Renal cortex interstitium (tissue), 11 donors: ENCODE data around the gene MT1H. TPM values are rescaled to one million over a fixed set of nuclear protein-coding genes. Genes with fewer than 3 reads are reported as not detected.

Experiments
- DNase-seq, 11 donors: peaks; one replicate each; pipeline ENCODE4 v3.0.0-alpha.2; 2013; ENCODE audit warnings: low read depth in 9 of 11, low spot score in 4 of 11; ENCODE audit errors: extremely low read depth in 1 of 11
- polyA plus RNA-seq, 3 donors: library from polyadenylated mRNA; unstranded; fragments of 120-200 nt; gene quantifications; one replicate each; pipeline ENCODE4 v1.2.1, GENCODE V29; 2013; ENCODE audit not compliant: insufficient read length in 3 of 3

MT1H gene
- polyA plus RNA-seq, 3 donors = 4.5 to 25.2 (median 12.1) TPM

DNA sequence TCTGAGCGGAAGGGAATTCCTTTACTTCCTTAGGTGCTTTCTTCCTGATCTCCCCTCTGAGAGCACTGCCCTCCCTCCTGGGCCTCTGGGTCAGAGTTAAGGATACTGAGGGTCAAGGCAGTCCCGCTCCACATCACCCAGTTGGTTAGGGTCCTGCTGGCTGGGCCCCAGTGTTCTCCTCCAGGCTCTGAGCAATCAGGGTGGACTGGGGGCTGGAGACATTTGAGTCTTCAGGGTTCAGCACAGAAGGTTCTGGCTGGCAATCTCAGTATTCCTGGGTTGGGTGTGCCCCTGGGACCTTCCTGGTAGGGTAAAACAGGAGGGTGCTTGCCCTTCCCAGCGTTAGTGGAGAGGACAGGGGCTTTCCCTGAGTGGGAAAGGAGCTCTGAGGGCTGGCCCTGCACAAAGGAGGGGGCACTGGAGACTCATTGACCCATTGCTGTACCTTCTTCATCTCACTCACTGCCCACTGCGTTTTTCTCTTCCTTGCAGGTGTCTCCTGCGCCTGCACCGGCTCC is 36.7 kb upstream of the MT1H start:
- no peak for DNase-seq

DNA sequence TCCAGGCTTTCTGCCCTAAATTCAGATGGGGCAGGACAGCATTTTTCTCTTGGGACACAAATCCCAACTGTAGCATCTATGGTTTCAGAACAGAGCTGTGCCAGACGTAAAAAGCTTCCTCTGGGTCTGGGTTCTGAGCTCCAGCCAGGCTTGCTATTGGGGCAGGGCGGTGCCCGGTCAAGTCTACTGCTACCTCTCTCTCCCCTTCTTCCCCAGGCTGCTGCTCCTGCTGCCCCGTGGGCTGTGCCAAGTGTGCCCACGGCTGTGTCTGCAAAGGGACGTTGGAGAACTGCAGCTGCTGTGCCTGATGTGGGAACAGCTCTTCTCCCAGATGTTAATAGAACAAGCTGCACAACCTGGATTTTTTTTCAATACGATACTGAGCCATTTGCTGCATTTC is 36.1 kb upstream of the MT1H start:
- no peak for DNase-seq

DNA sequence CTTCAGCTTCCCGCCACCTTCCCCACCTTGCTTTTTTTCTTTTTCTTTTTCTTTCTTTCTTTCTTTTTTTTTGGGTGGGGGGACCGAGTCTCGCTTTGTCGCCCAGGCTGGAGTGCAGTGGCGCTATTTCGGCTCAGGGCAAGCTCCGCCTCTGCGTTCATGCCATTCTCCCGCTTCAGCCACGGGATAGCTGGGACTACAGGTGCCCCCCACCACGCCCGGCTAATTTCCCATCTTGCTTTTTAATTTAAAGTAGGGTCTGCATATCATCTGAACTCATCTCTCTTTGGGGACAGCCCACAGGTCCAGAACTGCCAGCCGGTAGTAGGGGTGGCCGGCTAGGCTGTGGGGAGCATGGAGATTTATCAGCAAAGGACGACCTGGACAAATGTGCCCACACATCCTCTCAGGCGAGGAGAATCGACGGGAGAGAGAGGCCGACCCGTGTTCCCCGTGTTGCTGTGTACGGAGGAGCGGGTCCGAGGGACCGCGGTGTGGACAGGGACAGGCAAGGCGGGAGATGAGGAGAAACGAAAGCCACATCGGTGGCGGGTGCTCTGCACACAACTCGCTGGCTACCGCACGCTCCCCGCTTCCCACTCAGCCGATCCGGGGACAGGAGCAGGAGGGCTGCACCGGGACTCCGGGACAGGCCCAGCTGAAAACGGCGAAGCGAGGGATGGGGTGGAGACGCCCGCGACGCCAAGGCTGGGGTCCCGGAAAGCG is 34.7 kb upstream of the MT1H start:
- no peak for DNase-seq

DNA sequence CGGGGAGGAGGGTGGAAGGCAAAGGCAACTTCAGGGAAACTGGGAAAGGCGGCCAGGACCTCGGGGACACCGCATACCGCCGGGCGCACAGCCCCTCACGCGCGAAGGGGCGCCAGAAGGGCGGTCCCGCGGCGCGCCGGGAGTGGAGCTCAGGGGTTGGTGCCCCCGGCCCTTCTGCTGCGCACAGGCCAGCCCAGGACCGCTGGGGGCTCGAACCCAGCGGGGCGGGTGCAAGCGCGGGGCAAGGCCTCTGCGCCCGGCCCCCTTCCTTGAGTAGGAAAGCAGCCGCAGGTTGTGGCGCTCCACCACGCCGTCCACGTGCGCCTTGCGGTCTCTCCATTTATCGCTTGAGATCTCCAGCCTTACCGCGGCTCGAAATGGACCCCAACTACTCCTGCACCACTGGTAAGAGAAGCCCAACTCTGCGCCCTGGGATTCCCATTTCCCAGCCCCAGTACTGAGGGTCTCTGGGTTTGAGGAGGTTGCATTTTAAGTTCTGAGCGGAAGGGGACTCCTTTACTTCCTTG is 34.1 kb upstream of the MT1H start:
- no peak for DNase-seq

DNA sequence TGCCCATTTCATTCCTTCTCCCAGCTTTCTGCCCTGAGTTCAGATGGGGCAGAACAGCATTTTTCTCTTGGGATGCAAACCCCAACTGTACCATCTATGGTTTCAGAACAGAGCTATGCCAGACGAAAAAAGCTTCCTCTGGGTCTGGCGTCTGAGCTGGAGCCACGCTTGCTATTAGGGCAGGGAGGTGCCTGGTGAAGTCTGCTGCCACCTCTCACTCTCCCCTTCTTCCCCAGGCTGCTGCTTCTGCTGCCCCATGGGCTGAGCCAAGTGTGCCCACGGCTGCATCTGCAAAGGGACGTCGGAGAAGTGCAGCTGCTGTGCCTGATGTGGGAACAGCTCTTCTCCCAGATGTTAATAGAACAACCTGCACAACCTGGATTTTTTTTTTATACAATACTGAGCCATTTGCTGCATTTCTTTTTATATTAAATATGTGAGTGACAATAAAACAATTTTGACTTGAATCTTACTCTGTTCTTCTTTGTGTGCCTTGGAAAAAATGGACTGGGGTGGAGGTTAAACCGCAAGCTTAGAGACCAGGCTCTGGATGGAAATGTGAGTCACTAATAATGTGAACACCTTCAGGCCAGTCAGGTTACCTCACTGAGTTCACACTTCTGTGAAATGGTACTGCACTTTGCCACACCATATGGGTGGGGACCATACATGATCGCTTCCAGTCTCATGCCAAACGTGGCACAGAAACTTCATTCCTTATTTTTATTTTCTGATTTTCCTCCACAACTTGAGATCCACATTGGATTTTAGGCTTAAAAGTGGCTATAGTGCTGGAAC is 32.8 kb upstream of the MT1H start:
- no peak for DNase-seq

DNA sequence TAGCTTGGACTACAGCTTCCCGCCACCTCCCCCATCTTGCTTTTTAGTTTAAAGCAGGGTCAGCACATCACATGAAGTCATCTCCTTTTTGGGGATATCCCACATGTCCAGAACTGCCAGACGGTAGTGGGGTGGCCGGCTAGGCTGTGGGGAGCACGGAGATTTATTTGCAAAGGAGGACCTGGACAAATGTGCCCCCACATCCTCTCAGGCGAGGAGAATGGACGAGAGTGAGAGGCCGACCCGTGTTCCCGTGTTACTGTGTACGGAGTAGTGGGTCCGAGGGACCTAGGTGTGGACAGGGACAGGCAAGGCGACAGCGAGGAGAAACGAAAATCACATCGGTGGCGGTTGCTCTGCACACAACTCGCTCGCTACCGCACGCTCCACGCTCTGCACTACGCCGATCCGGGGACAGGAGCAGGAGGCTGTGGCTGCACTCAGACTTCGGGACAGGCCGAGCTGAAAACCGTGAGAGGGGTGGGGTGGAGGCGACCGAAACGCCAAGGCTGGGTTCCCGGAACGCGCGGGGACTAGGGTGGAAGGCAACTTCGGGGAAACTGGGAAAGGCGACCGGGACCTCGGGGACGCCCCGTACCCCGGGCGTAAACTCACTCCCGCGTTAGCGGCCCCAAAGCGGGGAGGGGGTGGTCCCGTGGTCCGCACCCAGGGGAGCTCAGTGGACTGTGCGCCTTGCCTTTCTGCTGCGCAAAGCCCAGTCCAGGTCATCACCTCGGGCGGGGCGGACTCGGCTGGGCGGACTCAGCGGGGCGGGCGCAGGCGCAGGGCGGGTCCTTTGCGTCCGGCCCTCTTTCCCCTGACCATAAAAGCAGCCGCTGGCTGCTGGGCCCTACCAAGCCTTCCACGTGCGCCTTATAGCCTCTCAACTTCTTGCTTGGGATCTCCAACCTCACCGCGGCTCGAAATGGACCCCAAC is 31.5 kb upstream of the MT1H start, which contains the start of gene MT1A:
MT1A (plus strand) TSS at position 853 of the 937 bp plus-strand sequence; CDS start at position 926, 73 bp downstream.
- no peak for DNase-seq

DNA sequence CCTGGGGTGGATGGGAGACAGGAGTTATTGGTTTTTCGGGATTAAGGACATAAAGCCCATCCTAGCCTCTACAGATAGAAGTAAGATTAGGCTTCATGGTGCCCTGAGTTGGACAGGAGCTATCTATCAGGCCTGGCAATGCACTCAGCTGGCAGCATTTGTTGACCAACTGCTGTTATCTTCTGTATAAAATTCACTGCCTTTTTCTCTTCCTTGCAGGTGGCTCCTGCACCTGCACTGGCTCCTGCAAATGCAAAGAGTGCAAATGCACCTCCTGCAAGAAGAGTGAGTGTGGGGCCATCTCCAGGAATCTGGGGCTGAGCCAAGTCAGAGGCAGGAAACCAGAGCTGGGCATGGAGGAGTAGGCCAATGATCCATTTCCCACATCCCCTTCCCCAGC is 30.6 kb upstream of the MT1H start:
- no peak for DNase-seq

DNA sequence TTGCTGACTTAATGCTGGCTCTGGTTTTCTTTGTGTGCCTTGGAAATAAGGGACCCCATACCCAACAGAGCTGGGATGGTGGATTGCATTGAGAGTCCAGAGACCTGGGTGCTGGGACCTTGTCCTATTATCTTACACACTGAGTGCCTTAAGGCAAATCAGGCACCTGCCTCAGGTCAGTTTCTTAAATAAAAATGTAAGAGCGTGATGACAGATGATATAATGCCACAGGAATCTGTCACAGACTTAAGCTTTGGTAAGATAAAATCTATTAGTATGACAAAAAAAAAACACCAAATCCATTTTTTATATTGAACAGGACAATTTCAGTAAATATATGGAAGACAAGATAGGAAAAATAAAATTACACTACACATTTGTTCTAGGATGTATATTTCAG is 29.5 kb upstream of the MT1H start:
- no peak for DNase-seq

DNA sequence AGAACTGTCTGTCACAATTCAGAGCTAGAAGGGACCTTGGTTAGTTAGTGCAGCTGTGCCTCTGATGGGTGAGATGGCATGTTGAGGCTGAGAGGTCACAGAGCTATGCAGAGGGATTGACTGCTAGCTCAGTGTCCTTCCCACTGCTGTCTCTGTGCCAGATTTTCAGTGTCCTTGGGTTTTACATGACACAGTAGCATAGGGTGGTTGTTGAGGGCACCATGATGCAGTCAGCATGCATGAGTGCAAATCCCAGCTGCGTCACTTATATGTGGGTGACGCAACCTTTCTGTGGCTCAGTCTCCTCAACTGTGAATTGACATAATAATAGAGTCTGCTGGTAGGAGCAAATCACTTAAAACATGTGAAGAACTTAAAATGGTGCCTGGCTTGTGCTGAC is 28.4 kb upstream of the MT1H start:
- no peak for DNase-seq

DNA sequence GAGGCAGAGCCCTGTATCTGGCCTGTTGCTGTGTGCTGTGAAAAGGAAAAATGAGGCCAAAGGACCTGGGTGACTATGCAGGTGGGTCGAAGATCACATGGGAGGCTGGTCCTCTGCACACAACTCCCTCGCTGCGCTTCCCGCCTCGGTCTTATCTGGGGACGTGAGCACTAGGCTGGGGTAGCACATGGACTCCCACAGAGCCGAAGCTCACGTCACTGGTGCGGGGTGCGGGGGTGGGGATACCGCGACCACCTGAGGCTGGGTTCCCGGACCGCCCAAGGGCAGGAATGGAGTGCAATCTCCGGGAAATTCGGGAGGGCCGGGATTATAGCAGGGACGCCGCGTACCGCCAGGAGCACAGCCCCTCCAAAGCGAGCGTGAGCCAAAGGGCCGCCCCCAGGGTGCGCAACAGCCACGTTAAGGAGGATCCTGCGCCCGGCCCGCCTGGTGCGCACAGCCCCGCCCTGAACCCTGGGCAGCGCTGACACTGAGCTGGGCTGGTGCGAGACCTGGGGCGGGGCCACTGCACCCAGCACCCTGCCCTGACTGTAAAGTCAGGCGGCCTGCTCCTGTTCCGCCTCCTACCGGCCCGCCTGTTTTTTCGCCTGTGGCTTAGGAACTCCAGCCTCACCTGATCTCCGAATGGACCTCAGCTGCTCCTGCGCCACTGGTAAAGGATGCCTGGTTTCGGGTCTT is 26.4 kb upstream of the MT1H start:
- no peak for DNase-seq

DNA sequence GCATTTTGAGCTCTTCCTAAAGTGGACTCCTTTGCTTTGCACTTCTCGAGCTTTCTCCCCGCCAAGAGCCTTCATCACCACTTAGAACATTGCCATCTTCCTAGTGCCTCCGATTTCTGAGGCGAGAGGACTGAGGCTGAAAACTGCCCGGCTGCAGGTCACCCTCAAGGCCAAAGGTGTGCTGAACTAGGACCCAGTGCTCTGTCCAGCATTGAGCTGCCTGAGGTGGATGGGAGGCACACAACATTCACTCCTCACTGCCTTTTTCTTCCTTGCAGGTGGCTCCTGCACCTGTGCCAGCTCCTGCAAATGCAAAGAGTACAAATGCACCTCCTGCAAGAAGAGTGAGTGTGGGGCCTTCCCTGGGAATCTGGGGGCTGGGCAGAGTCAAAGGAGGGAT is 25.8 kb upstream of the MT1H start:
- DNase-seq = no peak

DNA sequence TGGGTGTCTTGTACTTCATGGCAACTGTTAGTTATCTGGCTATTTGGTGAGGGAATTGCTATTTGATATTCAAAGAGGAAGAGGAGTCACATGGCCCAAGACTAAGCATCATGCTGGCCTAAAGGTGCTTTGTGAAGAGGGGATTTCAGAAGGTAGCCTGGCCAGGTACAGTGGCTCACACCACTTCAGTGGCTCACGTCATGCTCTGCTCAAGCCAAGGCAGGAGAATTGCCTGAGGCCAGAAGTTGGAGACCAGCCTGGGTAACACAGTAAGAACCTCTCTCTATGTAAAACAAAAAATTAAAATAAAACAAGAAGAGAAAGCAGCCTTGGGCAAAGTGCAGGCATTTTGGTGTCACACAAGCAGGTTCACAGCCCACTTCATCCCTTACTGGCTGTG is 24.3 kb upstream of the MT1H start:
- no peak for DNase-seq

DNA sequence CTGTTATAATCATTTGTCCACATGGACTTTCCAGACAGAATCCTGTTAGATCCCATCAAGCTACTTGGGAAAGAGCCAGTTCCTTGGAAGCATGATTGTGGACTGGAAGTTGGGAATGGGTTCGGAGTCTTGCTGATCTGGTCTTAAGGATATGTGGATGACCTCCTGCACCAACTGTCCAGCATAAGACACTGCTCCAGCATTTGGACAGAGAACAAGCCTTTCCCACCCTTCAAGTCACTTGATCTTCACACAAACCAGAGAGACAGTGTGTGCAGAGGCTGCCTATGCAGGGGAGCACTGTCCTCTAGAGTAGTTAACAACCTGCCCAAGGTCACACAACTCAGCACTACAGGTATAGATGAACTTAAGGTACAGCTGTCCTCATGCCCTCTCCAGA is 23.8 kb upstream of the MT1H start:
- DNase-seq = no peak

DNA sequence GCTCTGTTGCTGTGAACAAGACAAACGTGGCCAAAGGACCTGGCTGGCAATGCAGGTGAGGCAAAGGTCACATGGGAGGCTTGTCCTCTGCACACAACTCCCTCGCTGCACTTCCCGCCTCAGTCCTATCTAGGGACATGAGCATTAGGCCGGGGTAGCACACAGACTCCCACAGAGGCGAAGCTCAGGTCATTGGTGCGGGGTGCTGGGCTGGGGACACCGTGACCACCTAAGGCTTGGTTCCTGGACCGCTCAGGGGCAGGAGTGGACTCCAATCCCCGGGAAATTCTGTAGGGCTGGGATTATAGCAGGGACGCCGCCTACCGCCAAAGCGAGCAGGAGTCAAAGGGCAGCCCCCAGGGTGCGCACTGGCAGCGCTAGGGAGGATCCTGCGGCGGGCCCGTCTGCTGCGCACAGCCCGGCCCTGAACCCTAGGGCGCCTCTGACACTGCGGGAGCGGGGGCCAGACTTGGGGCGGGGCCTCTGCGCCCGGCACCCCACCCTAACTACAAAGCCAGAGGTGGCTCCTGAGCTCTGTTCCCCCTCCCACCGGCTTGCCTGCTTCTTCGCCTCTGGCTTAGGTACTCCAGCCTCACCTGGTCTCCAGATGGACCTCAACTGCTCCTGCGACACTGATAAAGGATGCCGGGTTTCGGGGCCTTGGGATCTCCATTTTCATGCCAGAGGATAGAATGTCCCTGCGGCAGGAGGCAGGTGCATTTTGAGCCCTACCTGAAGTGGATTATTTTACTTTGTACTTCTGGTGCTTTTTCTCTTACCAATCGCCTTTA is 21.8 kb upstream of the MT1H start:
- DNase-seq = no peak

DNA sequence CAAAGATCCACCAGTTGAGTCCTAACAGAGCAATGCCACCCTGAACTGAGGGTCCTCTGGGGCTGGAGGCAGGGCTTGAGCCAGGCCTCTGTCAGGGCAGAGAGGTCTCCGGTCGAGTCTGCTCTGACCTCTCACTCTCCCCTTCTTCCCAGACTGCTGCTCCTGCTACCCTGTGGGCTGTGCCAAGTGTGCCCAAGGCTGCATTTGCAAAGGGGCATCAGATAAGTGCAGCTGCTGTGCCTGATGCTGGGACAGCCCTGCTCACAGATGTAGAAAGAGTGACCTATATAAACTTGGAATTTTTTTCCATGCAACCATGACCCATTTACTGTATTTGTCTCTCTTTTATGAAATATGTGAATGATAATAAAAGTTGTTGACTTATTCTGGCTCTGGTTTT is 20.3 kb upstream of the MT1H start:
- DNase-seq = no peak

DNA sequence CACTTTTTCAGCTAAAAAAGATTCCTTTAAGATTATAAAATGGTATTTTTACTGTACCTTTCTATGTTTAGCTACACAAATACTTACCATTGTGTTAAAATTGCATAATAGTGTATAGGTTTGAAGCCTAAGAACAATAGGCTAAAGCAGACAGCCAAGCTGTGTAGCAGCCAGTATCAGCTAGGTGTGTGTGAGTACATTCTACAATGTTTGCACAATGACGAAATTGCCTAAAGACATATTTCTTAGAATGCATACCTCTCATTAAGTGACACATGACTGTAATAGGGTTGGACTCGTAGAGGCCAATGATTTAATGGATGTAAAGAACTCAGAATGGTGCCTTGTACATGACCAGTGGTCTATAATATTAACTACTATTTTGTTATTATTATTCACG is 19.8 kb upstream of the MT1H start:
- no peak for DNase-seq

DNA sequence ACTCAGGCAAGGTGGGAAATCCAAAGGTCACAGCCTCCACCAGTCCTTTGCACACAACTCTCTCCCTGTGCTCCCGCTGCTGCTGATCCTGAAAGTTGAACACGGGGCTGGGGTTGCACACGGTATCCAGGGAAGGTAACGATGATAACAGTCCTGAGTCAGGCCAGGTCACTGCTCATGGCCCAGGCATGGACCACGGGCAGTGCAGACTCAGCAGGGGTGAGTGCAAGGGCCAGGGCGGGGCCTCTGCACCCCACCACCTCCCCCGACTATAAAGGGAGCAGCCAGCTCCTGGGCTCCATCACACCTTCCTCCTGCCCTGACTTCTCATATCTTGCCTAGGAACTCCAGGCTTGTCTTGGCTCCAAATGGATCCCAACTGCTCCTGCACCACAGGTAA is 18.0 kb upstream of the MT1H start, which contains the start of gene MT1B:
MT1B (plus strand) TSS at position 301 of the 400 bp plus-strand sequence; CDS start at position 369, 68 bp downstream.
- DNase-seq = no peak

DNA sequence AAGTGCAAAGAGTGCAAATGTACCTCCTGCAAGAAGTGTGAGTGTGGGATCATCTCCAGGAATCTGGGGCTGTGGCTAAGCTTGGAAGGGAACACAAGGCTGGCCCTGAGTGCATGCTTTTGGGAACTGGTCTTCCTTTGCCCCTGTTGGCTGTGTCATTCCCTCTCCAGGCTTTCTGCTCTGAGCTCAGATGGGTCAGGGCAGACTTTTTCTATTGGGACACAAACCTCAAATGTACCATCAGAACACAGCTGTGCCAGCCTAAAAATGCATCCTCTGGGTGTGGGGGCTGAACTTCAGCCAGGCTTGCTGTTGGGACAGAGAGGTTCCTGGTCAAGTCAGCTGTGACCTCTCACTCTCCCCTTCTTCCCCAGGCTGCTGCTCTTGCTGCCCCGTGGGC is 17.0 kb upstream of the MT1H start:
- DNase-seq = no peak
